T-helper 22 cell (primary cell): Measurements from ENCODE around the gene RAD51B.

ENCODE experiments used
- DNase-seq: peaks from one replicate; pipeline ENCODE4 v3.0.0-alpha.2; 2020; ENCODE audit warnings: low read depth

The RAD51B gene

DNA sequence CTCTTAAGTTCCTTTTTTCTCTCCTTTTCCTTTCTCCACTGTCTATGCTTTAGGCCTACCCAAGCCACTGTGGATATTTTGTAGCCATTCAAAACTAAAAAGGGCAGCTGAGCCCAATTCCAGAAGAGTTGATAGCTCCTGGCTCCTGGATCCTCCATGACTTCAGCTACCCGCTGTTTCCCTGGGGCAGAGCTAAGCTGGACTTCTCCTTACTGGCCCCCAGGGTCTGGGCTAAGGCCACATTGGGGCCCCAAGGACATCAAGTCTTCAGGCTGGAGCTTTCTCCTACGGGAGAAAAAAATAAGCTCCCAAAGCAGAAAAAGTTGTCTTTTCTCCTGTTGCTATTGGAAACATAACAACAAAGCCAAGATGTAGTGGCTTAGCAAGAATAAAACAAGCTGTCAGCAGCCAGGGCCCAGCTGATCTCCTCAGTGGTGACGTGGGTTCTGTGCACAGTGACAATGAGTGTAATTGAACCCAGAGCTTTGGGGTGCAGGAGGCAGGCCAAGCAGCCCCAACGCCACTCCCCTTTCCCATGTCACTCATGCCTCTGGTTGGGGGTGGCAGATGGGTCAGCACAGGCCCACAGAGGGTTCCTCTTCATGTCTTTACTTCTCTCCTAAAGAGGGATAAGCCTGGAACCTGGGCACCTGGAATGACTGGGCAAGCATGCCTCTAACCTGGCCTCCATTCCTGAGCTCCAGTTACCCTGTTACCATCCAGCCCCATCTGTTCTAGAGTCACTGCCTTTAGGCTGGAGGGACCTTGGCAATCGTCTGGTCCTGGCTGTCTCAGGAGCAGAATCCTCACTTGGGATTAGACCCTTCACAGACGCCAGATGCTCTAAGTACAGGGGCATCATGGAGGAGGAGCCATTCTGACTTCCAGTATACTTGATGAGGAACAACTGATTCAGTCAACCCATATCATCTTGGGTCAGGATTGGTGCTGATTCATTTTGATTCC is 802.1 kb downstream of the RAD51B start:
- DNase-seq, result no peak

DNA sequence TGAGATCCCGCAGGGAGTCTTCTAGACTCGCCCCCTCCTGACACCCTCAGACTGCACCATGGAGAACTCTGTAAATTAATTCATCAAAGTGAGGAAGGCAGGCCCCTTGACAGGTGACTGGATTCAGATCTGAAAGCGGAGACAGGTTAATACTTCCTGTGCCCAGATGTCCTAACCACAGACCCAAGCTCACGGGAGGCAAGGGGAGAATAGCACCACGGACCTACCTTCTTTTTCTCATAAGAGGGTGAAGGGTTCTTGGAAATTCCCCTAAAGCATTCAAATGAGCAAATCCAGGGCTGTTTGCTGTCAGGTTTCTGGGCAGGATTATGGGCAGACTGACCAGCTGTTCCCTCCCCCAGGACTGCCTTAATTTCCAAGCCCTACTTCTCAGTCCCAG is 803.3 kb downstream of the RAD51B start:
- no peak for DNase-seq

DNA sequence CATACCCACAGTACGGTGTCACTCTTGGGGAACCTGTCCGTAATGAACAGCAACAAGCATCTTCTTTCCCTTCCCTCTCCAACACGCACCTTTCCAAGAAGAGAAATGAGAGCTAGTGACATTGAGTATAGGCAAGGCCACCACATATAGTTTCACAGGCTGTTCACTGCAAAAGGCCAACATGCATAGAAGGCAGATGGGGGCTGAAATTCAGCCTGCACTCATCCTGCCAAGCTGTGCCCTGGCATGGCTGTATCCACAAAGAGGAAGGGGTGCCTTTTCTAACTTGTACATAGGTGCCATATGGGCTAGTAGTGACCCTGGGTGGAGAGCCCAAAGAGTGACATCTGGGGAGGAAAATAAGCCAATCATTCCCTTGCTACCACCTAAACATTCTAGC is 803.7 kb downstream of the RAD51B start:
- DNase-seq, result no peak

DNA sequence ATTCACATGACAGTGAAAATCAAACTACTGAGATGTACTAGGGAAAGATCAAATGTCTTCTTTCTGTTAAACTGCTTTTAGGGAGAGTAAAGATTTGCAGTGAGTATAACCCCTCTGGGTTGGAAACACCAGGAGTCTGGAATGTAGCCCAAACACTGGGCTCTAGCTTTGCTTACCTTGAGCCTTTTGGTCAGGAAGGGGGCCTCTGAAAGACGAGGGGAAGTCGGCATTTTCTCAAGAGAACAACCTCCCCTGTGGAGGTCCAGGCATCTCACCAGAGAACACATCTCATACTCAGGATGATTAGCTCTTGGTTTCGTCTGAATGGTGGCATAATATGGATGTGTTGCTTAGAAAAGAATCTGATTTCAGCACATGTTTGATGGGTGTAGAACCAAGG is 804.2 kb downstream of the RAD51B start:
- no peak for DNase-seq

DNA sequence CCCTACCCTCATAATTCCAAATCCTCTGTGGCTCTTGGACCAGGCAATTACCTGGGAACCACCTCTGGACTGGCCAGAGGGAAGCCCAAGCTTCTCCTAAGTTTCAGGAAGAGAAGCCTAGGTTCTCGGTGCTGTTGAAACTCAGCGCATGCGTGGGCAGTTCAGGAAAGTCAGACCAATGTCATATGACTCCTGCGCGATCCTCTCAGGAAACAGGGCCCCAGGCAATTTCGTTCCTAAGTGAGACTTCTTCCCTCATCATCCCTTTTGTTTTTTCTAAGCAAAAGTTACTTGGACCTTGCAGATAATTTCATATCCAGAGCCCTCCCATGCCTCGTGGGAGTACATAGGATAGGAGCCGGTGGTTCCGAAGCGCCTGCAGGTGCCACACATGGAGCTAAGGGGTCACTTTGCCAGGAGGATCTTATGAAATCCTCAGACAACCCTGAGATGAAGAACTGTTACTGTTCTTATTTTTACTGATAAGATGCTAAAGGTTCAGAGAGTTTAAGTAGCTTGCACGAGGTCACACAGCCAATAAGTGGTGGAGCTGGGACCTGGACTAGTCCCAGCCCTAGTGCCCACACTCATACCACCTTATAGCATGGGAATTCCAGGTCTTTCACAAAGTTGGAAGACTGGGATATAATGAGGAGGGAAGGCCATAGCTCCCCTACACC is 805.1 kb downstream of the RAD51B start:
- DNase-seq, result no peak

DNA sequence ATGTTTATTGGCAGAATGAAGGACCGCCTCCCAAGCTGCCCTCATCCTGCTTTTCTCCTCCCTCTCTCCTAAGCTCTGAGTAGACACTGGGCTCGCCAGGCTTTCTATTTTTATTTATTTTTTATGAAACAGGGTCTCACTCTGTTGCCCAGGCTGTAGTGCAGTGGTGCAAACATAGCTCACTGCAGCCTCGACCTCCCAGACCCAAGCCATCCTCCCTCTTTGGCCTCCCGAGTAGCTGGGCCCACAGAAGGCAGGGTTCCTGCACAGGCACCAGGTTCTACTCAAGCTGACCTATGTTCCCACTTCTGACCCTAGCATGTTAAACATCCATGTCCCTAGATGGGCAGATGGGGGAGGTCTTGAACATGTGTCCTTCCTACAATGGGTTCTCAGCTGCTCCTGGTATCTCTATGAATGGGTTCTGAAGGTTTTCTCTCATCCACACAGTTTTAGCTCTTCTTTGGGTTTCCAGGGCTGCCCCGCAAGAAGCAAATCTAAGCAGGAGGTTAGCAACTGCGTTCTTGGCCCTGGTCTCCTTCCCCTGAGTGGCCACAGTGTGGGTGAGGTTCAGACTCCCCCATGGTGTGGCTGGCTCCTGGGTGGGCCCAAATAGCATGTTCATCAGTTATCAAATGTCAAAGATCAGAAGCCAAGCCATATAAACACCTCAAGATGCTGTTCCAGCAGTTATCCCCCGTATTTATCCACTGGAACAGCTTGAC is 805.9 kb downstream of the RAD51B start:
- no peak for DNase-seq

DNA sequence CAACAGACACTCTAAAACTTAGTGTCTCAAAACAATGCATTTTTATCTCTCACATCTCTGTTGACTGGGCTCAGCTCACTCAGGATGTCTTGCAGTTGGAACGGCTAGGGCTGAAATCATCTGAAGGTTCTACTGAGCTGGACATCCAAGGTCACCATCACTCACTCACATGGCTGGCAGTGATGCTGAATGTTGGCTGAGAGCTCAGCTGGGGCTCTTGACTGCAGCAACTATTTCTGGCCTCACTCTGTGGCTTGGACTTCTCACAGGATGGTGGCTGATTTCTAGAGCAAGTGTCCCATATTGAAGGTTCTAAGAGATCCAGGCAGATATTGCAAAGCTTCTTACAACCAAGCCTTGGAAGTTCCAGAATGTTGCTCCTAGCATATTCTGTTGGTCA is 806.8 kb downstream of the RAD51B start:
- no peak for DNase-seq

DNA sequence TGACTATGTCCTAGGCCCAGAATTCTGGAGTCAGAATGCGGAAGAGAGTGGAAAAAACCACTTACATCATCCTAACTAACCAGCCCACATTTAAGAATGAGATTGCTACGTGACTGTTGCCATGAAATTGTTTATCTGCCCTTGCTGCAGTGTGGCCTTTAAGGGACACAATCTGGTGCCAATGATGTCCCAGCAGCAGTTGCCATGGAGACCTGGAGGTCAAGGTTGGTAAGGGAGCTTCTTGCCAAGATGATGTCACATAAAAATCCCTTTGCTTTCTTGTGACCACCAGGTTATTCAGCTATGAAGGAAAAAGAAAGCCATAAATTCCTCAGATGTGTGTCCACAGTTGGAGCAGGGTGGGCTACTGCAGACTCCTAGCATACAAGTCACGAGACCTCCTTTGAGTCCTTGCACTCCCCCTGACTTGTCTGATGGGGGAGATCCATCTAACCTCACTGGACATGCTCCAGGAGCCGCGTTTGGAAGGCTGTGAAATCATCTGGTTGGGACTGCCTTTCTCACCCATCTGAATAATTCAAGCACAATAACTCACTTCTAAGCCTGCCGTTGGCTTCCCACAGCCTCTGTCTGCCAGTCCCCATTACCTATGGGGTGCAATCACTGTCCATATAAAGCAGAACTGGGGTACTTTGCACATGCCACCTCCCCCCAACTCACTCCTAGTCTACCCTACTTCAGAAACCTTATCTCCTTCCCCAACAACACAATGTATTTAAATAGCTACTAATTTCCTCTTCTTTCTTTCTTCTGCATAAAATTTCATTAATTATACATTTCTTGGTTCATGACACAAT is 807.7 kb downstream of the RAD51B start:
- DNase-seq, result no peak

DNA sequence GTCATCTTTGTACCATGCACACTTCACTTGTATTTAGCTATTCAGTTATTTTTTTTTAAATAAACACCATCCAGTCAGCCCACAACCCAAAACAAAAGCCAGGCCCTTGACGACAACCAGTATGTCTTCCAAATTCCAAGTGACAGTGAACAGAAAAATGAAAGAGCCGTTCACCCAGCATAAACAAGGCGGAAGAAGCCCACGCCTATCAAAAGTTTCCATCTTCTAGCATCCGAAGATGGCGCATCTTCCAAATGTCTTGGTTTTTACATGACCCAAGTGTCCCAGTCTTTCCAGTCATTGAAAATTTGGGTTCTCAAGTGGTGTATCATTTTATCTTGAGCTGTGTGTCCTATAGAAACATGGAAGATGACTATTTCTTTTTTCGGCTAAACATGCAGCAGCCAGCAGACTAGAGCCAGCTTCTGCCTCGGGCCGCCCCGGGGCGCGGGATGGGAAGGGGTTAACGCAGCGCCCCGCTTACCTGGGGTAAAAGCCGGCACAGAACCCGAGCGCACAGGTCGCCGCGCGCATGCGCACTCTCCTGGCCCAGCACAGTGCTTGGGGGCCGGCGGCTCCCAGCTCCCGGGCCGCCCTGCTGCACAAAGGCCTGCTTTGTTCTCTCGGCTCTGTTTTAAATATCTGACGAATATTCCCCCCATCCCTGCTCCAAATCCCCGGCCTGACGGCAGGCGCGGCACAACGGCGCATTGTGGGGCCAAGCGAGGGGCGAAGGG is 808.5 kb downstream of the RAD51B start:
- no peak for DNase-seq

DNA sequence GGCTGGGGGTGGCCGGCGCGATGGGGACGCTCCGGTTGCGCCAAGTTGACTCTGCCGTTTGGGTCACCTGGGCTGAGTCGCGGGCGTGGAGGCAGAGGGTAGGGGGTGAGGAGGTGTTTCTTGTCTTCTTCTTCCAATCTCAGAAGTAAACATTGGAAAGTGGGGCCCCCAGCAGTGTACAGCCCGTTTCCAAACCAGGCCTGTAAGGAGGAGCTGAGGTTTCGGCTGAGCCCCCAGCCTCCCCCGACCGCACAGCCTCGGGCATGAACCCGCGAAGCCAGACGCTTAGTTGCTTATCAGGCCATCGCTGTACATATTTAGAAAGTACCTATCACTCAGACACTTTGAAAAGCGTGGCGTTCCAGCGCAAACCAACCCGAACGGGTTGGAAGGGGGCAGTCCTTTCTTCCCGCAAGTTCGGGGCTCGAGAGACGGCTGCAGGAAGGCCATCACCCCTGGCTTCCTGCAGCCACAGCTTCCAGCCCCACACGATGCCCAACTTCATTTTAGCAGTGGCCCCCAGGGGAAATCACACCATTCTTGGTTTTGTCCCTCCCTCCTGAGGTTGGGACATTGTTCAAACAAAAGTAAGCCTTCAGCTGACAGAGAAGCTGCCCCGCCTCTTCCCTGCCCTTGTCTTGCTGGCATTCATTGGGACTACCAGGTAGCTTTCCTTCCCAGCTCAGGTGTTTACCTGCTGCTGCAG is 809.2 kb downstream of the RAD51B start:
- DNase-seq, result no peak

DNA sequence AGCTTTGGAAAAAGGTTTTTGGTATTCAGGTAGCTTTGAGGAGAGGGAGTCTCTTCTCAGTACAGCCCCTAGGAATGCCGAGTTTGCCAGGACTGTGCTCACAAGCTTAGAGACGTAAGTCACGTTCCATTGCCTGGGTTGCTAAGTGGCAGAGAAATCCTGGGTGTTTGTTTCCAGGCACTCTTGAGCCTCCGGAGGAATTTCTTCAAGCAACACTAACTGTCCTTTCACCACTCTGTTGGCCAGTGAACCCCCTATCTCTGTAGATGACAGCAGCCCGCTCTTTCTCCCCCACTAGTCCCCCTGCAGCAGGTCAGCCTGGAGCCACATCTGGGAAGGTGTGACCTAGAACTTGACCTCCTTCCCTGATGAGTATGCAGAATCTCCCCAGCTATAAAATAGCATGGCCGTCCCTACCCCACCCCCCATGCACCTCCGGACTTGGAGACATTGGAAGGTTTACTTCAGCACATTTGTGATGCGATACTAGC is 810.5 kb downstream of the RAD51B start:
- DNase-seq, result no peak

DNA sequence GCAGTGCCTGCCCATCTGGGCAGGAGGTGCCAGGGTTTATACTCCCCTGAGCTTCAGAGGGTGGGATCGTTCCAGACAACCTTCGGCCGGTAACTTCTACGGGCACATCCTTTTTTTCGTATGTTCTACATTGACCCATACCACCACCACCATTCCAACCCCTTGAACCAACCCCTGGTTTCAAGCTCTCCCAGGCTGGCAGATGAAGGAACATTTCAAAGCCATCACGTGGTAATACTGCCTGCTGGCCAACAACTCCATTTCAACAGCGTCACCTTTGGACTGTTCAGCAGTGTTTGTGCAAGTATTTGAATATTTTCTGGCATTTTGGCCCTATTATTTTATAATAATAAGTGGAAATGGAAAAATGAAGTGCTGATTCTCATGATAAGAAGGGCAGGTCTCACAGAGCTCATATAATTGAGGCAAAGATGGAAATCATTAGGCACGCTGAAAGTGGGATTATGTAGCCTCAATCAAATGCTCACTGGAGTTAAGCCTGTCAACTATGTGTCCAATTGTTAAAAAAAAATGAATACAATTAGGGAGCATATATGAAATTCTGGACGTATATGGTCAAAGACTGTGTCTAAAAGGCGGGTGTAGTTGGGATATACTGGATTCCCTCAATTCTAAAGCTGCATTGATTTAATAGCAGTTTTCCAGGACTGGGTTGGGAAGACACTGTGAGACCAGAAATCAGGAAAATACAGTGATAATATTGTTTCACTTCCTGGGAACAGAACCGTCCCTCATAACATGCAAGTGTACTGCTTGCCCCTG is 811.2 kb downstream of the RAD51B start:
- no peak for DNase-seq

DNA sequence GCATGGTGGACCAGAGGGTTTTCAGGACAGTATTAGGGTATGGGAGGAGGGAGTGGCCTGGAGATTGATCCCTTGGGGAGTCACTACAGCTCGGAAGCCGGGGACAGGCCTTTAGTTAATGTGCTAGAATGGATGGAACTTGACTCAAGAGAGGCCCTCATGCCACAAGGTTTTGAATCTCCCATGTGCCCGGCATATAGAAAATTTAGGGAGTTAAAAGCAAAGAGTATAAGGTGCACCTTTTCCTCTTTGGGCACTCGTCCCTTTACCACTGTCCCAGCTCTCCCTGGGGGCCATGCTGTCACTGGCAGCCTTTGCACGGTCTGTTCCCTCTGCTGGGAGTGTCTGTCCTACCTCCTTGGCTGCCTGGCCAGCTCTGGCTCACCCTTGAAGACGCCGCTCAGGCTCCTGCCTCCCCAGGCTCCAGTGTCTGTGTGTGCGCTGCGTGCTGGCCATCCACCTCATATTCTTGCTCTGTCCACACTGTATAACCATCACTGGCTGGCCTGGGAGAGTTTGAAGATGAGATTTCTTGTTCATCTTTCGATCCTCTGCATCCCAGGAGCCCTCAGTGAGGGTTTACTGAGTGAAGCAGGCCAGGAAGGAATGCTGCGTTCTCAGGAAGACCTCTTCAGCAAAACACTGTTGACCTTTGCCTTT is 811.9 kb downstream of the RAD51B start:
- no peak for DNase-seq

DNA sequence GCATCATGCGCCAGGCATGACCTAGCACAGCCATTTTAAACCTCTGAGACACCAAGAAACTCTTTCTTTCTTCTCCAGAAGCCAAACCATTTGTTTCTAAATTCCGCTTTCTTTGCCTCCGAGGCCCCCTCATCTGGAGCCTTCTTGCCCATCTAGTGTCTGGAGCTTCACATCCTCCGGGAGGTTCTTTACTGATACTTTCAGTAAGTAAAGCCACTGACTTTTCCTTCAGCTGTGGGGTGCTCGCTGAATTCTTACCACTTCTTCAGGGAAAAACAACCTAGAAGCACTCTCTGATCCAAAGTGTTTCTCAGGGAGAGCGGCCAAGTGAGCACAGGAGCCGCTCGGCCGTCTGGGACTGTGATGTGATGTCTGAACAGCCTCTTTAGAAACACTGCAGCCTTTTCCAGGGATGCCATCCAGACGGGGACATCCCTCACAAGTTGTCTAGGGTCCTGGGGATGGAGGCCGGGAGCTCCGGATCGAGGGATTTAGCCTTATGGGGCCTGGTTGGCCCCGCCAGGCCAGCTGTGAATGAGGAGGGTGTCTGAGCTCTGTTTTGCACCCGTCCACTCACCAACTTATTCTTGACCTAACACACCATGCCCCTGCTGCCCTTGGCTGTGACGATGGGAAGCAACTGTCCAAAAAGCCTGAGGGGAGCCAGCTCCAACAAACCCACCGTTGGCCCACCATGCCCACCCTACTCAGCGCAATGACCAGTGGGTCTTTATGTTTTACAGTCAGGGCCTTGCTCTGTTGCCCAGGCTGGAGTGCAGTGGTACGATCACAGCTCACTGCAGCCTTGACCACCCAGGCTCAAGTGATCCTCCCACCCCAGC is 812.7 kb downstream of the RAD51B start:
- DNase-seq, result no peak

DNA sequence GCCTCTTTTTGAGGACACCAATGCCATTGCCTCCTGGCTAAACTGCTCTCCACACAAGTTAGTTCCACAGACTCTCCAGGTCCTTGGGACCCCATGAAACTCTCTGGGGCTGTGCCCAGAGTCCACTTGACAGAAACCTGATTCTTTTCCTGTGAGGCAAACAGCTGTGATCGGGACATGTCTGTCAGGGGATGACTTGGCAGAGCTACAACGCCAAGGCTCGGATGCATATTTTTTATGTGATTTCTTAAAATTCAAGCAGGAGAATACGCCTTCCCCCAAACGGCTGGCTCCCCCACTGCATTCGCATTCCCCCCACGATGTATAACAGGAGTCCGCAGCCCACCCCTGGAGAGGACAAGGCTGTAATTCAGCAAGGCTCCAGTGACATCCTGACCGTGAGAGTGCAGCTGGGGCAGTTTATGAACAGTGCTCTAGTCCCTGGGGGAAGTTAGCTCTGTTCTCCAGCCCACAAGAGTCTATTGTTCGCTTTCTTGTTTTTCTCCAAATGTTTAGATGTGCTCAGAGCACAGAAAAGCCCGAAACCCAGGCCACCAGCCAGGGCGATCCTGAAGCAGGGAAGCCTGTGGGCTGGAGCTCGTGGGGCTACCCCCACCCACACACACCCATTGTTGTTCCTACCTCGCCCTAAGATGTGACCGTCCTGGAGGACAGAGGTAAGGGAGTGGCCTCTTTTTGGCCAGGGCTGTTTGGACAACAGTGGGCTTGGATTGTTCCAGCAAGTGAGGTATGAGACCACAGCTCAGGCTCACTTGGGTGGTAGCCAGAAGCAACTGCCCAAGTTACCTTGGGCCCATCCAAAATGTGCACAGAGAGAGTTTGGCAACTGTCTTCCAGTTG is 813.8 kb downstream of the RAD51B start:
- DNase-seq, result no peak

DNA sequence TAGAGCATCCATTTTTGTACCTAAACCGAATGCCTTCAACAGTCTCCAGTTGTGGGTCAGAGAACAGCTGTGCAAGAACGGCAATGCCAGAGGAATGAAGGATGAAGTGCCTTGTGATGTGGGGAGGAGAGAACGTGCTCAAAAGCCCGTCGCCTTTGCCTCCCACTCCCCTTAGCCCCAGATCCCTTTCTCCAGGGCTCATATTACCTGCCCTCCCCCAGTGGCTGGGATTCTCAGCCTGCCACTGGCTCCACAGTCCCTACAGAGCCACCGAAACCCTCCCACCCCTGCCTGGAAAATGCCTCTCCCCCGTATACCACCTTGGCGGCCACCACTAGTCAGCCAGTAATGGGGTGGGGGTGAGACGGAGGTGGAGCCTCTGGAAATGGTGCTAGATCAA is 814.8 kb downstream of the RAD51B start:
- DNase-seq, result no peak
